Epidermal melanocyte (primary cell): ENCODE data around the gene TAS1R1.

Experiments used
- DNase-seq: peaks from one replicate; pipeline ENCODE4 v3.0.0; 2011; ENCODE audit warnings: low spot score; ENCODE audit not compliant: insufficient read length

Gene TAS1R1

GRCh38 chr1:6628971-6629479 lies 73.9 kb downstream of the TAS1R1 start:
- DNase-seq, result no peak
